GM11168 (cell line): ENCODE results near the gene SELENOO.

Experiments
- in situ Hi-C: fragments of 300-500 bp; cut with MboI; formaldehyde crosslinking; loops from one replicate; pipeline ENCODE4 v1.12.0; 2022; ENCODE audit warnings: low sequenced_read_pairs; ENCODE audit not compliant: unreplicated experiment

SELENOO gene

GRCh38 chr22:50260801-50261614 is 60.2 kb downstream of the SELENOO start:
- in situ Hi-C loops, result no loop called here

- in situ Hi-C loops, result no loop called here
Observed at GRCh38 chr22:50261615-50262459, 61.0 kb downstream of the SELENOO start, which contains the start of gene MAPK12. Gene MAPK12, minus strand, starts transcription at chr22:50261683. Its CDS starts 174 bp downstream, at chr22:50261509.

GRCh38 chr22:50262460-50262911 is 61.7 kb downstream of the SELENOO start:
- in situ Hi-C loops, result no loop called here

GRCh38 chr22:50262973-50263617 is 62.3 kb downstream of the SELENOO start:
- in situ Hi-C loops, result no loop called here

GRCh38 chr22:50264104-50264745 is 63.4 kb downstream of the SELENOO start:
- in situ Hi-C loops, result no loop called here

- in situ Hi-C loops, result no loop called here
Observed at GRCh38 chr22:50264946-50265669, 64.3 kb downstream of the SELENOO start.

- in situ Hi-C loops, result no loop called here
Observed at GRCh38 chr22:50266994-50267393, 66.2 kb downstream of the SELENOO start.
